K562 (cell line): Measurements from ENCODE around the gene SLC14A1. TPM values are rescaled to one million over a fixed set of nuclear protein-coding genes. Genes with fewer than 3 reads are reported as not detected.

Experiments used
- ARID1B ChIP-seq: fragments of 450-650 bp; IDR thresholded peaks from 2 replicates; pipeline ENCODE4 v1.6.1; 2016; ENCODE audit warnings: antibody characterized with exemption, mild to moderate bottlenecking, inconsistent platforms
- BHLHE40 ChIP-seq: IDR thresholded peaks from 2 replicates; pipeline ENCODE4 v1.6.1; 2011; ENCODE audit warnings: low read length, improper control_type of control experiment
- FOXJ2 ChIP-seq: fragments of 200-800 bp; sonication (Bioruptor generic); IDR thresholded peaks from 2 replicates; pipeline ENCODE4 v1.6.1; 2016; ENCODE audit warnings: missing genetic modification characterization, missing compliant biosample characterization
- FOXM1 ChIP-seq, 2 experiments: fragments of 450-650 bp in 1 of 2; sonication (generic) in 1 of 2; formaldehyde crosslinking in 1 of 2; IDR thresholded peaks; 2 replicates each; pipeline versions ENCODE4 v1.6.1 to v1.9.0; 2017 to 2022; ENCODE audit warnings: low read depth in 2 of 2, mild to moderate bottlenecking in 2 of 2, missing genetic modification reagents in 1 of 2, moderate library complexity in 1 of 2
- GTF2A2 ChIP-seq: IDR thresholded peaks from 2 replicates; pipeline ENCODE4 v1.6.1; 2016; ENCODE audit warnings: mild to moderate bottlenecking, missing genetic modification characterization, missing compliant biosample characterization
- NFE2 ChIP-seq: IDR thresholded peaks from 2 replicates; pipeline ENCODE4 v1.6.1; 2014; ENCODE audit warnings: antibody characterized with exemption, low read depth
- POLR3A ChIP-seq: IDR thresholded peaks from 2 replicates; pipeline ENCODE4 v1.6.1; 2011; ENCODE audit warnings: borderline replicate concordance, mild to moderate bottlenecking, moderate library complexity; ENCODE audit not compliant: insufficient read length, insufficient read depth; ENCODE audit errors: extremely low read depth
- REST ChIP-seq, 2 experiments: fragments of 450-650 bp; formaldehyde crosslinking in 1 of 2; IDR thresholded peaks; 2 replicates each; pipeline versions ENCODE4 v1.4.0 to v1.6.1; 2014 to 2020; ENCODE audit warnings: mild to moderate bottlenecking in 2 of 2, borderline replicate concordance in 1 of 2, low read depth in 1 of 2
- SMARCA4 ChIP-seq: fragments of 450-650 bp; IDR thresholded peaks from 2 replicates; pipeline ENCODE4 v1.6.1; 2016
- SREBF1 ChIP-seq: fragments of 150-350 bp; IDR thresholded peaks from 2 replicates; pipeline ENCODE4 v1.6.1; 2014; ENCODE audit warnings: antibody characterized with exemption, low read depth, low read length, borderline replicate concordance
- TRIM25 ChIP-seq: fragments of 450-650 bp; IDR thresholded peaks from 2 replicates; pipeline ENCODE4 v1.7.0; 2016; ENCODE audit warnings: borderline replicate concordance
- ZNF175 ChIP-seq: fragments of 200-800 bp; sonication (Bioruptor generic); IDR thresholded peaks from 2 replicates; pipeline ENCODE4 v1.6.1; 2016; ENCODE audit warnings: low read depth, mild to moderate bottlenecking, missing genetic modification characterization, missing compliant biosample characterization
- ZNF311 ChIP-seq: fragments of 250-450 bp; sonication (Bioruptor Pico); IDR thresholded peaks from 2 replicates; pipeline ENCODE4 v1.4.0; 2020; ENCODE audit warnings: mild to moderate bottlenecking, moderate library complexity
- ZNF354B ChIP-seq: fragments of 250-450 bp; sonication (Bioruptor Pico); IDR thresholded peaks from 2 replicates; pipeline ENCODE4 v1.4.0; 2020
- ZNF639 ChIP-seq, 2 experiments: fragments of 200-800 bp in 1 of 2; sonication (Bioruptor generic) in 1 of 2; sonication (generic) in 1 of 2; formaldehyde crosslinking in 1 of 2; IDR thresholded peaks in 1 of 2; conservative IDR thresholded peaks in 1 of 2; 2 replicates each; pipeline versions ENCODE4 v1.5.0 to v1.6.1; 2016 to 2020; ENCODE audit warnings: missing compliant biosample characterization in 1 of 2, missing genetic modification characterization in 1 of 2, missing genetic modification reagents in 1 of 2
- ZNF77 ChIP-seq: fragments of 250-450 bp; sonication (Bioruptor Pico); IDR thresholded peaks from 2 replicates; pipeline ENCODE4 v1.5.0; 2020
- polyA plus RNA-seq, 8 experiments: library from polyadenylated mRNA; depleted of rRNA in 4 of 8; stranded (reverse) in 5 of 8; unstranded in 3 of 8; fragments of >200 nt; fragmentation: Nextera tagmentation in 2 of 8; fragmentation: Illumina TruSeq in 1 of 8; extraction: Ambion mirVana in 2 of 8; extraction: Trizol in 1 of 8; gene quantifications; 2 replicates each; pipeline versions ENCODE4 v1.2.1 to v1.2.3, GENCODE V29; 2011 to 2014; ENCODE audit warnings: inconsistent platforms in 1 of 8, missing spikeins in 1 of 8
- total RNA-seq, 7 experiments: library from RNA; depleted of rRNA in 6 of 7; stranded (reverse); fragments of >200 nt in 6 of 7; fragmentation: Illumina TruSeq in 2 of 7; extraction: Trizol in 2 of 7; gene quantifications; 2 replicates each; pipeline versions ENCODE4 v1.2.1 to v1.2.3, GENCODE V29; 2011 to 2021; ENCODE audit warnings: low replicate concordance in 1 of 7

SLC14A1 gene
- total and polyA plus RNA-seq, 9 of the 15 experiments (the other 6 are each of a cell fraction or from before 2014, with no cell fraction given) = 0.14 to 0.40 (median 0.20) TPM; not detected in 6

- TF ChIP-seq REST (IDR thresholded peaks at IDR 0.05; ENCODE audit: borderline replicate concordance) = peak; percentile 49; the same call in 1 of the 2 replicates
- no peak for TF ChIP-seq REST (CRISPR knock-in tag; IDR thresholded peaks at IDR 0.05; ENCODE audit: low read depth)
- TF ChIP-seq SREBF1 = no peak
- no peak for TF ChIP-seq POLR3A
- TF ChIP-seq NFE2 = peak; percentile 7; the same call in 1 of the 2 replicates
- no peak for TF ChIP-seq ZNF311 (CRISPR knock-in tag)
- TF ChIP-seq BHLHE40 = peak; percentile 50; the same call in 1 of the 2 replicates
- TF ChIP-seq FOXM1 (IDR thresholded peaks at IDR 0.05; ENCODE audit: low read depth) = peak; percentile 60
- TF ChIP-seq FOXM1 (CRISPR knock-in tag; IDR thresholded peaks at IDR 0.05; ENCODE audit: low read depth) = no peak
- peak in 1 of 2 experiments; percentile 55; a peak in 1 of 4 replicates for TF ChIP-seq ZNF639 (CRISPR knock-in tag; conservative IDR thresholded peaks at IDR 0.05 in 1 of 2, IDR thresholded peaks at IDR 0.05 in 1 of 2)
- TF ChIP-seq TRIM25 = no peak
- TF ChIP-seq ZNF354B = no peak
- TF ChIP-seq ZNF175 (CRISPR knock-in tag) = 0 out of 2 replicates have a peak, but pooled peaks have one; percentile 57
- no peak for TF ChIP-seq ZNF77 (CRISPR knock-in tag)
- TF ChIP-seq FOXJ2 (tag) = 0 out of 2 replicates have a peak, but pooled peaks have one; percentile 21
- peak; percentile 61 for TF ChIP-seq SMARCA4
- TF ChIP-seq GTF2A2 (tag) = no peak
- peak; percentile 91 for TF ChIP-seq ARID1B
These were observed 1.1 kb upstream of the SLC14A1 start (continued) for GRCh38 chr18:45722899-45723298.
